NCI-H2081 treated with DMSO at 0.1 percent for 48 hours (cell line): ENCODE measurements around the gene ZNF396.
A peak's percentile ranks its signal among the peaks of the same experiment; 100 is the strongest.

ENCODE experiments used
- DNase-seq: peaks from one replicate; lab custom pipeline; 2025; lab: John Stamatoyannopoulos, UW

The ZNF396 gene

DNA sequence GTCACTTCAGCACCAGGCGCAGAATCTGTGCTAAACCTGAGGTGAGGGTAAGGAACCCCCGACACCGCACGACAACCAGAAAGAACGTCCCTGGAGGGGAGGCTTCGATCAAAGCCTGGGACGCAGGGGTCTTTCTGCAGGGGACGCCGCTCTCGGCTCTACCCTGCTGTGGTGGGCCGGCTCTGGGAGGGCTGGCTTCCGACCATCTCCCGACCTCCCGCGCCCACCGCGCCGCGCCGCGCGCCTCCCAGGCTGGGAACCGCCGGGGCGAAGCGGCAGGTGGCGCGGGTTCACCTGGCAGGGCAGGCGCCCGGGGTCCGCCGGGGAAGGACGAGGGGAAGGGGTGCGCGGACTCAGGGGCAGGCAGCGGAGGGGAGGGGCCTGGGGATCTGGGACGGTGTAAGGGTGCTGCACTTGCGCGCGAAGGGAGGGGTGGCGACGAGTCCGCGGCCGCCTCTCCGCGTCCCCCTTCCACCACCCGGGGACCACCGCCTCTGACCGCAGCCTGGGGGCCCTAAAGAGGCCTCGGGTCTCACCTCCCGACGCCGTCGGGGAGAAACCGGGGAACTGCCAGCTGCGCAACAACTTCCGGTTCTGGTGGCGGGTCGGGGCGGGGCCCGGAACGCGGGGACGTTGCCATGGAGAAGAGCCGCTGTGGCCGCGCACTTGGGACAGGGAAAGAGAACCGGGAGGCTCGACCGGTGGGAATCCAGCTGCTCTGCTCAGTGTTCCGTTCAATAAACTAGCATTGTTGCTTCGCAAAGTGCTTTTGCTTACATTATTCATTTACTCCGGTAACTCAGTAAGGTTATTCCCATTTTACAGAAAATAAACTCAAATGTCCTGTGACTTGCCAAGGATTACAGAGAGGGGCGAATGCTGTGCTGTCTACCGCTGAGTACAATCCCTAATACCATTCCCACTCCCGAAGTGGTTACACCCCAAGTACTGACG is at the start of gene ZNF396:
TSS of gene ZNF396 (minus strand) at position 596 of the 954 bp plus-strand sequence. CDS start 3,045 bp downstream, outside the sequence.
- DNase-seq: peak; percentile 14

GRCh38 chr18:35426786-35427185 is 49.6 kb upstream of the ZNF396 start:
- DNase-seq: no peak

GRCh38 chr18:35424356-35424755 is 47.2 kb upstream of the ZNF396 start:
- DNase-seq: no peak

DNA sequence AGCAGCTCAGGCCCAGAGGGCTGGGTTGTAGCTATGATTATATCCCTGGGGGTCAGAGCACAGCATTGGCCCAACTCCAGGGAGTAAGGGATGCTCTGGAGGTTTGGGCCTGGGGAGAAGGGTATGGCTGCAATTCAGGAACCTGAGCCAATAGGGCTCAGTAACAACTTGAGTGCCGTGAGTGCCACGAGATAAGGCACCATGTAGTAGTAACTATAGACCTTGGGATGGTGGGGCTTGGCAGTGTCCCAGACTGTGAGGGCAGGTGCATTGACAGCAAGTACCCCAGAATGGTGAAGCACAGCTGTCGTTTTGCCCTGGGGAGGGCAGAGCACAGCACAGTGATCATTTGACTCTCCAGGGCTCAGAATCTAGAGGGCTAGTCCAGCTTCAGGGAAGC is 45.1 kb upstream of the ZNF396 start:
- DNase-seq: no peak

DNA sequence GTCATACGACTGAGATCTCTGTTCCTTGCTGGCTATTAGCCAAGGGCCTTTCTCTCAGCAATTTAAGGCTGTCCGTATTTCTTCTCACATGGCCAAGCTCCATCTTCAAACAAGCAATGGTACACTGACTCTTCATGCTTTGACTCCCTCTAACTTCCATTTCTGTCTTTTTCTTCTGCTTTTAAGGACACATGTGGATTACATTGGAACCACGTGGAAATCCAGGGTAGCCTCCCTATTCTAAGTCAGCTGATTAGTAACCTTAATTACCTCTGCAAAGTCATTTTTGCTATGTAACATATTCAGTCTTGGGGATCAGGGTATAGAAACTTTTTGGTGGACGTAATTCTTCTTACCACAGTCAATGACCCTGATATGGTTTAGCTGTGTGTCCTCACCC is 41.5 kb upstream of the ZNF396 start:
- no peak for DNase-seq

GRCh38 chr18:35417223-35417622 is 40.1 kb upstream of the ZNF396 start:
- DNase-seq: no peak

- no peak for DNase-seq
These were observed 38.5 kb upstream of the ZNF396 start for GRCh38 chr18:35415511-35416073.

- no peak for DNase-seq
These were observed 36.0 kb upstream of the ZNF396 start for GRCh38 chr18:35413163-35413511.

GRCh38 chr18:35411625-35412351 is 34.7 kb upstream of the ZNF396 start:
- no peak for DNase-seq

DNA sequence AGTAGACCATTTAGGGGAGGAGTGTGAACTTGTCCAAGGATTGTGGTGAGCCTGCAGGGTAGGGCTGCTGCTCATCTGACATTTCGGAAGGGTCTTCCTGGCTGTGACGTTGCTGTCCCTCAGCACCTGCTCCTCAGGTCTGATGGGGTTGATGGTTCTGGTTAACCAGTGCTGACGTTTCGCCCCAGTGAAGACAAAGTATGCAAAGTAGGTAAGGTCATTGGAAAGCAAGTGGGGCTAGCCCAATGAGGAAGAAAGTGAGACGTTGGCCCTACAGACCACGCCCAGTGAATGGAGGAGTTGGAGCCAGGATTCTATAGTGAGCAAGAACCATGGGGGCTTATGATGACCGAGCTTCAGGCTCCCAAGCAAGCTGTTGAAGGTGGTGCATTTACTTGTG is 33.4 kb upstream of the ZNF396 start:
- DNase-seq: no peak

- no peak for DNase-seq
These were observed 32.8 kb upstream of the ZNF396 start for GRCh38 chr18:35409911-35410310.

GRCh38 chr18:35408843-35409261 is 31.7 kb upstream of the ZNF396 start:
- no peak for DNase-seq

DNA sequence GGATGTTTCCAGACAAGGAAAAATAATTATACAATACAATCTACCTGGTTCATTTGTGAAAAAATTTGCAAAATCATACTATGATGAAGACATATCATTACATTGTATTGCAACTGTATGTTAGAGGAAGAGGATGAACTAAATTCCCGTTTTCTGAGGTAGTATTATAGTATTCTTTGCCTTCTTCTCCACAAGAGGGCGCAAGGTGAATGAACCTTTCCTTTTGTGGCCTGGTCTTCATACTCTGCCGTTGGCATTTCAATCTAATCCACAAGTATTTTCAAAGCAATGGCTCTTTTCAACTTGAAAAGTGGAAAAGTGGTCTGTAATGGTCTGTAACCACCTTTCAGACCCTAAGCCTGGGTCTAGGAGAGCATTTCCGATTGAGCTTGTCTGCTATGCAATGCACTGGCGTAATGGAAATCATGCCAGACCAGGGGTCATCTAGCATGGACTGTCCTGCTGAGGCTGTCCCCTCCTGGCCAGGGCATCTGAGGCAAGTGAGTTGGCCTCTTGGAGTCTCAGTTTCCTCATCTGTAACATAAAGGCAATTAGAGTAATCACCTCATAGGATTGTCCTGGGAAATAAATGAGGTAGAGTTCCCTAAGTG is 30.8 kb upstream of the ZNF396 start:
- peak; percentile 18 for DNase-seq

- no peak for DNase-seq
These were observed 29.5 kb upstream of the ZNF396 start for GRCh38 chr18:35406666-35407065.

- DNase-seq: no peak
These were observed 20.8 kb upstream of the ZNF396 start for GRCh38 chr18:35397976-35398375.

GRCh38 chr18:35393716-35394115 is 16.6 kb upstream of the ZNF396 start:
- DNase-seq: no peak

- no peak for DNase-seq
These were observed 15.2 kb upstream of the ZNF396 start for GRCh38 chr18:35392375-35392774.

GRCh38 chr18:35390951-35391700 is 14.0 kb upstream of the ZNF396 start:
- DNase-seq: no peak

GRCh38 chr18:35389095-35389618 is 12.0 kb upstream of the ZNF396 start:
- DNase-seq: no peak

GRCh38 chr18:35387152-35387571 is 10.0 kb upstream of the ZNF396 start:
- no peak for DNase-seq

DNA sequence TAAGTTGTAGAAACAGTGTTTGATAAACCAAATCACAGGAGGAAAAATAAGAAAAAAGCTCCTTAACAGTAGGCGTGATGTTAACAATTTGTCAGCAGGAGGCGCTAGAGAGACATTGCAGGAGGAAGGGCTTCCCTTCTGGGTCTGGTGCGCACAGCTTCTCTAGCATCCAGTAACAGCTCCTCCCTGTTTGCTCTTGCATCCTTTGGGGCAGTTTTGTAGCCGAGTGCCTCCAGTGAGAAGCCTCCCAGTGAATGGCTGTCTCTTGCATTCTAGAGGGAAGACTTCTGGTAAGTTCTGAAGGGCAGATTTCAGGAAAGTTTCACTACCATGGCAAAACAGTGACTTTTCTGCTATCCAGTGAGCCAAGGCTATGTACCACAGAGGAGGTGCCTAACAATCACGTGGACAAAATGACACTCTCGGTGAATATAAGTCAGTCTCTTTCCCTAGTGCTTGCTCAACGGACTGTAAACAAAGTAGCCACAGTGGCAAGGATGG is 9.5 kb upstream of the ZNF396 start:
- peak; percentile 20 for DNase-seq
